H9 (cell line): ENCODE data around the gene KIF26A. TPM values are rescaled to one million over a fixed set of nuclear protein-coding genes. Genes with fewer than 3 reads are reported as not detected.

Experiments
- DNase-seq: peaks from one replicate; pipeline ENCODE4 v3.0.0-alpha.2; 2017
- H2AFZ ChIP-seq: one replicate; pipeline ENCODE4 v1.6.1; 2013; ENCODE audit warnings: mild to moderate bottlenecking, low read length, control low read depth, moderate library complexity
- H2AK5ac ChIP-seq: 2 replicates; pipeline ENCODE4 v1.6.1; 2013; ENCODE audit warnings: low read length, control low read depth, mixed read lengths; ENCODE audit not compliant: insufficient read length
- H2BK120ac ChIP-seq: one replicate; pipeline ENCODE4 v1.6.1; 2013; ENCODE audit warnings: low read depth, mild to moderate bottlenecking, low read length, control low read depth, inconsistent platforms; ENCODE audit not compliant: poor library complexity, severe bottlenecking
- H2BK12ac ChIP-seq: 2 replicates; pipeline ENCODE4 v1.6.1; 2013; ENCODE audit warnings: low read length, control low read depth, mixed read lengths, low read depth; ENCODE audit not compliant: insufficient read length
- H2BK15ac ChIP-seq: 2 replicates; pipeline ENCODE4 v1.6.1; 2013; ENCODE audit warnings: low read depth, low read length, control low read depth
- H2BK20ac ChIP-seq: one replicate; pipeline ENCODE4 v1.6.1; 2013; ENCODE audit warnings: low read depth, mild to moderate bottlenecking, low read length, control low read depth, inconsistent platforms; ENCODE audit not compliant: poor library complexity, severe bottlenecking
- H2BK5ac ChIP-seq: 2 replicates; pipeline ENCODE4 v1.6.1; 2013; ENCODE audit warnings: low read length, control low read depth, mixed read lengths; ENCODE audit not compliant: insufficient read length
- H3K14ac ChIP-seq: 2 replicates; pipeline ENCODE4 v1.6.1; 2013; ENCODE audit warnings: low read length, control low read depth; ENCODE audit not compliant: insufficient read depth
- H3K18ac ChIP-seq: 2 replicates; pipeline ENCODE4 v1.6.1; 2013; ENCODE audit warnings: low read depth, mild to moderate bottlenecking, mixed read lengths, low read length, control low read depth; ENCODE audit not compliant: insufficient read length
- H3K23ac ChIP-seq: 2 replicates; pipeline ENCODE4 v1.6.1; 2013; ENCODE audit warnings: low read length, control low read depth, mixed read lengths, low read depth; ENCODE audit not compliant: insufficient read length
- H3K23me2 ChIP-seq: 2 replicates; pipeline ENCODE4 v1.6.1; 2013; ENCODE audit warnings: low read depth, mild to moderate bottlenecking, mixed read lengths, low read length, control low read depth; ENCODE audit not compliant: insufficient read length, poor library complexity, severe bottlenecking
- H3K27ac ChIP-seq: 2 replicates; pipeline ENCODE4 v1.5.1; 2013; ENCODE audit warnings: low read length, control low read depth, mixed read lengths, low read depth; ENCODE audit not compliant: insufficient read length
- H3K27me3 ChIP-seq: 2 replicates; pipeline ENCODE4 v1.6.1; 2013; ENCODE audit warnings: low read length, control low read depth, inconsistent platforms; ENCODE audit not compliant: insufficient read depth
- H3K4ac ChIP-seq: 2 replicates; pipeline ENCODE4 v1.6.1; 2013; ENCODE audit warnings: low read depth, mild to moderate bottlenecking, control low read depth, inconsistent platforms, low read length, moderate library complexity
- H3K4me1 ChIP-seq: 2 replicates; pipeline ENCODE4 v1.6.1; 2013; ENCODE audit warnings: low read length, control low read depth, inconsistent platforms; ENCODE audit not compliant: insufficient read depth
- H3K4me2 ChIP-seq: 2 replicates; pipeline ENCODE4 v1.6.1; 2013; ENCODE audit warnings: low read length, control low read depth, mixed read lengths; ENCODE audit not compliant: insufficient read length, insufficient read depth
- H3K56ac ChIP-seq: 2 replicates; pipeline ENCODE4 v1.6.1; 2013; ENCODE audit warnings: low read depth, mild to moderate bottlenecking, mixed read lengths, low read length, control low read depth; ENCODE audit not compliant: insufficient read length
- H3K79me1 ChIP-seq: 2 replicates; pipeline ENCODE4 v1.6.1; 2013; ENCODE audit warnings: low read depth, mild to moderate bottlenecking, moderate library complexity, low read length, control low read depth, inconsistent platforms; ENCODE audit not compliant: insufficient read depth, poor library complexity, severe bottlenecking
- H3K79me2 ChIP-seq: 2 replicates; pipeline ENCODE4 v1.6.1; 2013; ENCODE audit warnings: low read length, control low read depth, inconsistent platforms; ENCODE audit not compliant: insufficient read depth
- H3K9ac ChIP-seq: 2 replicates; pipeline ENCODE4 v1.6.1; 2013; ENCODE audit warnings: low read length, control low read depth, mixed read lengths; ENCODE audit not compliant: insufficient read length; ENCODE audit errors: extremely low read depth
- H3K9me3 ChIP-seq: one replicate; pipeline ENCODE4 v1.6.1; 2013; ENCODE audit warnings: low read depth, low read length, inconsistent platforms; ENCODE audit not compliant: control insufficient read depth
- H3T11ph ChIP-seq: one replicate; pipeline ENCODE4 v1.6.1; 2013; ENCODE audit warnings: mild to moderate bottlenecking, low read length, control low read depth, inconsistent platforms
- H4K20me1 ChIP-seq: one replicate; pipeline ENCODE4 v1.6.1; 2013; ENCODE audit not compliant: control insufficient read depth, insufficient read length, insufficient read depth
- H4K5ac ChIP-seq: 2 replicates; pipeline ENCODE4 v1.6.1; 2013; ENCODE audit warnings: low read depth, mild to moderate bottlenecking, mixed read lengths, low read length, control low read depth; ENCODE audit not compliant: insufficient read length
- H4K8ac ChIP-seq: replicated peaks from 2 replicates; pipeline ENCODE4 v1.6.1; 2013; ENCODE audit warnings: low read length, control low read depth, mixed read lengths, low read depth; ENCODE audit not compliant: insufficient read length
- H4K91ac ChIP-seq: 2 replicates; pipeline ENCODE4 v1.6.1; 2013; ENCODE audit warnings: low read depth, mild to moderate bottlenecking, moderate library complexity, mixed read lengths, low read length, control low read depth; ENCODE audit not compliant: insufficient read length
- H3K27ac Mint-ChIP-seq, 3 experiments: 2 replicates in 2 of 3; 3 replicates in 1 of 3; pipeline ENCODE4 v1.8.0; 2020 to 2021; ENCODE audit warnings: mixed read lengths in 3 of 3, mild to moderate bottlenecking in 1 of 3, moderate library complexity in 1 of 3
- H3K27me3 Mint-ChIP-seq: 2 replicates; pipeline ENCODE4 v1.8.0; 2021; ENCODE audit warnings: low read depth, mild to moderate bottlenecking, moderate library complexity, mixed read lengths
- H3K36me3 Mint-ChIP-seq, 3 experiments: 2 replicates in 2 of 3; 3 replicates in 1 of 3; pipeline ENCODE4 v1.8.0; 2020 to 2021; ENCODE audit warnings: low read depth in 3 of 3, mixed read lengths in 3 of 3; ENCODE audit not compliant: insufficient read depth in 1 of 3
- H3K4me1 Mint-ChIP-seq, 2 experiments: 2 replicates each; pipeline ENCODE4 v1.8.0; 2020; ENCODE audit warnings: mixed read lengths in 2 of 2
- H3K4me3 Mint-ChIP-seq, 2 experiments: 2 replicates in 1 of 2; 3 replicates in 1 of 2; pipeline ENCODE4 v1.8.0; 2020 to 2021; ENCODE audit warnings: mild to moderate bottlenecking in 2 of 2, mixed read lengths in 2 of 2, moderate library complexity in 1 of 2
- H3K9me3 Mint-ChIP-seq, 2 experiments: 2 replicates in 1 of 2; 3 replicates in 1 of 2; pipeline ENCODE4 v1.8.0; 2020; ENCODE audit warnings: mild to moderate bottlenecking in 2 of 2, mixed read lengths in 2 of 2, moderate library complexity in 1 of 2
- CTCF ChIP-seq: fragments of 200-600 bp; sonication (generic); conservative IDR thresholded peaks from 3 replicates; pipeline ENCODE4 v1.8.0; 2021; ENCODE audit warnings: antibody characterized with exemption, mild to moderate bottlenecking
- WGBS: extraction: QIAGEN DNeasy Blood & Tissue Kit; methylation state at CpG from one replicate; pipeline ENCODE4 v1.1.7; 2013; ENCODE audit warnings: missing lambda C conversion rate, low lambda C conversion rate, mixed read lengths; ENCODE audit not compliant: insufficient read length; ENCODE audit errors: extremely low coverage; 5-methylcytosine and 5-hydroxymethylcytosine counted together
- total RNA-seq: library from RNA; stranded (reverse); gene quantifications from 2 replicates; pipeline ENCODE4 v1.2.1, GENCODE V29; 2021

The KIF26A gene
- total RNA-seq, 1 experiment from 2014 or later, result 44.2 TPM

- no peak overlapping the region for H4K8ac ChIP-seq
These were observed 26.3 kb upstream of the KIF26A start for GRCh38 chr14:104112113-104112505.

More at GRCh38 chr14:104112113-104112505, 26.3 kb upstream of the KIF26A start:
- Histone ChIP-seq H3K79me1 (no peaks in the 10 kb centered on the region), H3K9me3 (no peaks in the 10 kb centered on the region), H3K23ac (no peak overlapping the region), H2BK12ac (no peak overlapping the region), H3K9ac (no peak overlapping the region), H3K18ac (no peak overlapping the region), H3K27ac (no peak overlapping the region), H3K23me2 (peaks cover 2% of the 10 kb centered on the region), H3K27me3 (peaks cover under 1% of the 10 kb centered on the region; the same call in 1 of the 2 replicates), H4K5ac (no peak overlapping the region), H3K14ac (no peak overlapping the region), H2BK5ac (no peak overlapping the region), H3K4me1 (no peaks in the 10 kb centered on the region; the same call in 1 of the 2 replicates), H2BK15ac (no peak overlapping the region), H3K79me2 (no peaks in the 10 kb centered on the region), H3K4me2 (no peak overlapping the region), H2BK20ac (no peak overlapping the region), H3T11ph (no peak overlapping the region), H2BK120ac (no peak overlapping the region), H4K91ac (no peak overlapping the region), H2AFZ (no peak overlapping the region), H3K56ac (no peak overlapping the region), H4K20me1 (no peaks in the 10 kb centered on the region), H2AK5ac (no peak overlapping the region), H3K4ac (no peak overlapping the region)
- H3K4me1 Mint-ChIP-seq, result peaks cover 2 to 16% of the 10 kb centered on the region in 2 experiments; a peak in 3 of 4 replicates
- H3K27ac Mint-ChIP-seq, result peak overlapping the region in 1 of 3 experiments; percentile 44; a peak in 1 of 7 replicates
- H3K4me3 Mint-ChIP-seq, result no peak overlapping the region
- H3K27me3 Mint-ChIP-seq, result peaks cover 27% of the 10 kb centered on the region
- no peak for TF ChIP-seq CTCF
- no peaks in the 10 kb centered on the region for H3K36me3 Mint-ChIP-seq
- no peaks in the 10 kb centered on the region; a peak in 1 of 5 replicates for H3K9me3 Mint-ChIP-seq
- no CpG with 5 or more reads among the region's 6 CpGs for WGBS
- DNase-seq, result no peak
